ENCODE results near the gene CAMTA2.
A peak's percentile ranks its signal among the peaks of the same experiment; 100 is the strongest.
"Not testable (repeated sequence)": the region's sequence is repeated elsewhere in the genome, so short reads cannot be mapped to it uniquely, and the experiment has no call there.

Gene CAMTA2

GRCh38 chr17:4945176-4945943 lies 42.1 kb downstream of the CAMTA2 start:
- DNase-seq, result no peak

GRCh38 chr17:4944554-4945175 lies 42.8 kb downstream of the CAMTA2 start:
- no peak for DNase-seq

GRCh38 chr17:4944163-4944553 lies 43.3 kb downstream of the CAMTA2 start:
- no peak for DNase-seq

GRCh38 chr17:4942760-4943508 lies 44.5 kb downstream of the CAMTA2 start:
- DNase-seq, result no peak

GRCh38 chr17:4941319-4941610 lies 46.2 kb downstream of the CAMTA2 start:
- DNase-seq, result no peak

GRCh38 chr17:4940555-4941318 lies 46.7 kb downstream of the CAMTA2 start:
- no peak for DNase-seq

- DNase-seq, result peak; percentile 71
Measured at GRCh38 chr17:4939796-4940554, 47.5 kb downstream of the CAMTA2 start, which contains the start of the genes RNF167 and SLC25A11. Gene RNF167, plus strand, starts transcription at chr17:4940268. Its CDS starts 642 bp downstream, at chr17:4940910. Gene SLC25A11, minus strand, starts transcription at chr17:4940046. Its CDS starts 136 bp downstream, at chr17:4939910.

- no peak for DNase-seq
Measured at GRCh38 chr17:4939546-4939795, 48.0 kb downstream of the CAMTA2 start.

- DNase-seq, result no peak
Measured at GRCh38 chr17:4938688-4939545, 48.6 kb downstream of the CAMTA2 start.

GRCh38 chr17:4938069-4938491 lies 49.4 kb downstream of the CAMTA2 start:
- DNase-seq, result no peak

- no peak for DNase-seq
Measured at GRCh38 chr17:4937553-4937952, 49.9 kb downstream of the CAMTA2 start.

- no peak for DNase-seq
Measured at GRCh38 chr17:4936436-4936835, 51.0 kb downstream of the CAMTA2 start.

- DNase-seq, result no peak
Measured at GRCh38 chr17:4935650-4936049, 51.8 kb downstream of the CAMTA2 start.

- DNase-seq, result peak; percentile 23
Measured at GRCh38 chr17:4934173-4934979, 53.1 kb downstream of the CAMTA2 start.

GRCh38 chr17:4933646-4934045 lies 53.8 kb downstream of the CAMTA2 start:
- DNase-seq, result no peak

- no peak for DNase-seq
Measured at GRCh38 chr17:4932756-4933155, 54.7 kb downstream of the CAMTA2 start.

GRCh38 chr17:4931963-4932362 lies 55.5 kb downstream of the CAMTA2 start, which contains the start of gene GP1BA:
Gene GP1BA, plus strand, starts transcription at chr17:4932277. Its CDS starts 328 bp downstream, at chr17:4932605.
- DNase-seq, result no peak

GRCh38 chr17:4928881-4929280 lies 58.6 kb downstream of the CAMTA2 start:
- DNase-seq, result no peak

- DNase-seq, result not testable (repeated sequence)
Measured at GRCh38 chr17:4926577-4927335, 60.7 kb downstream of the CAMTA2 start.

- DNase-seq, result no peak
Measured at GRCh38 chr17:4921320-4921719, 66.2 kb downstream of the CAMTA2 start.

Data from KG1 (cell line).